Mesendoderm (in vitro differentiated cells): ENCODE data around the gene METTL15.
"Not testable (repeated sequence)": the region's sequence is repeated elsewhere in the genome, so short reads cannot be mapped to it uniquely, and the experiment has no call there.

ENCODE experiments used
- DNase-seq: peaks from one replicate; pipeline ENCODE4 v3.0.0; 2013
- H2AK5ac ChIP-seq: 2 replicates; pipeline ENCODE4 v1.6.1; 2013; ENCODE audit warnings: low read length, inconsistent platforms
- H2BK120ac ChIP-seq: 2 replicates; pipeline ENCODE4 v1.6.1; 2013; ENCODE audit warnings: low read depth, mild to moderate bottlenecking, low read length, moderate library complexity, mixed read lengths
- H2BK15ac ChIP-seq: replicated peaks from 2 replicates; pipeline ENCODE4 v1.6.1; 2013; ENCODE audit warnings: low read depth, mild to moderate bottlenecking, moderate library complexity
- H2BK5ac ChIP-seq: 2 replicates; pipeline ENCODE4 v1.6.1; 2013; ENCODE audit warnings: low read length, inconsistent platforms
- H3K18ac ChIP-seq: 2 replicates; pipeline ENCODE4 v1.6.1; 2013; ENCODE audit warnings: mild to moderate bottlenecking, low read length, mixed read lengths
- H3K23ac ChIP-seq: one replicate; pipeline ENCODE4 v1.6.1; 2013; ENCODE audit warnings: low read length
- H3K27ac ChIP-seq: 2 replicates; pipeline ENCODE4 v1.5.1; 2013; ENCODE audit warnings: low read depth, mild to moderate bottlenecking, inconsistent platforms, low read length, moderate library complexity
- H3K27me3 ChIP-seq: 2 replicates; pipeline ENCODE4 v1.6.1; 2013; ENCODE audit warnings: low read length, control low read depth, mild to moderate bottlenecking, inconsistent platforms; ENCODE audit not compliant: insufficient read depth, poor library complexity
- H3K36me3 ChIP-seq: 2 replicates; pipeline ENCODE4 v1.6.1; 2013; ENCODE audit warnings: low read length, inconsistent platforms; ENCODE audit not compliant: control insufficient read depth, insufficient read depth
- H3K4ac ChIP-seq: one replicate; pipeline ENCODE4 v1.6.1; 2013; ENCODE audit warnings: low read depth, mild to moderate bottlenecking, low read length, moderate library complexity
- H3K4me1 ChIP-seq: 2 replicates; pipeline ENCODE4 v1.6.1; 2013; ENCODE audit warnings: low read depth, low read length, inconsistent platforms; ENCODE audit not compliant: control insufficient read depth
- H3K4me2 ChIP-seq: 2 replicates; pipeline ENCODE4 v1.6.1; 2013; ENCODE audit warnings: low read length
- H3K4me3 ChIP-seq: 2 replicates; pipeline ENCODE4 v1.5.1; 2013; ENCODE audit warnings: mild to moderate bottlenecking, low read length
- H3K56ac ChIP-seq: one replicate; pipeline ENCODE4 v1.6.1; 2013; ENCODE audit warnings: low read length
- H3K79me1 ChIP-seq: 2 replicates; pipeline ENCODE4 v1.6.1; 2013; ENCODE audit warnings: low read length, inconsistent platforms
- H3K79me2 ChIP-seq: 2 replicates; pipeline ENCODE4 v1.6.1; 2013; ENCODE audit warnings: mild to moderate bottlenecking, low read length; ENCODE audit not compliant: control insufficient read depth, insufficient read depth
- H3K9ac ChIP-seq: 2 replicates; pipeline ENCODE4 v1.6.1; 2013; ENCODE audit warnings: low read length, inconsistent platforms
- H4K5ac ChIP-seq: one replicate; pipeline ENCODE4 v1.6.1; 2013; ENCODE audit warnings: low read length
- H4K8ac ChIP-seq: one replicate; pipeline ENCODE4 v1.6.1; 2013; ENCODE audit warnings: low read depth, mild to moderate bottlenecking, control low read depth, low read length, moderate library complexity
- WGBS: extraction: QIAGEN DNeasy Blood & Tissue Kit; methylation state at CpG from one replicate; pipeline ENCODE4 v1.1.7; 2013; ENCODE audit warnings: low lambda C conversion rate, missing lambda C conversion rate; ENCODE audit not compliant: insufficient coverage; ENCODE audit errors: extremely low coverage; 5-methylcytosine and 5-hydroxymethylcytosine counted together

The METTL15 gene

DNA sequence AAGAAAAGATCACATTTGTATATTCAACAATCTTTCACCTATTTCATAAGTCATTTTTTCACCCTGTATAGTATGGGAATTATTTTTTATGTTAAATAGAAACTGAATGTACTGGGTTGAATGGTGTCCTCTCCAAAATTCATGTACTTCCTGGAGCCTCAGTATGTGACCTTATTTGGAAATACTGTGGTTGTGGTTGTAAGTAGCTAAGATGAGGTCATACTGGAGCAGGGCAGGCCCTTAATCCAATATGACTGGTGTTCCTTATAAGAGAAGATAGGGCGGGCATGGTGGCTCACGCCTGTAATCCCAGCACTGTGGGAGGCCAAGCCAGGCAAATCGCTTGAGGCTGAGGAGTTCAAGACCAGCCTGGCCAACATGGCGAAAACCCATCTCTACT is 224.2 kb downstream of the METTL15 start:
- H2AK5ac ChIP-seq, H2BK5ac ChIP-seq, H3K36me3 ChIP-seq, H3K4me1 ChIP-seq, H3K27ac ChIP-seq, H3K4me3 ChIP-seq, DNase-seq, H3K27me3 ChIP-seq, H3K9ac ChIP-seq, H3K4me2 ChIP-seq, H2BK15ac ChIP-seq, H3K4ac ChIP-seq, H2BK120ac ChIP-seq, H3K23ac ChIP-seq, H4K8ac ChIP-seq, H3K56ac ChIP-seq, H3K79me2 ChIP-seq, H3K18ac ChIP-seq, H4K5ac ChIP-seq, H3K79me1 ChIP-seq: not testable (repeated sequence)
- WGBS: no CpG with 5 or more reads among the region's 4 CpGs

DNA sequence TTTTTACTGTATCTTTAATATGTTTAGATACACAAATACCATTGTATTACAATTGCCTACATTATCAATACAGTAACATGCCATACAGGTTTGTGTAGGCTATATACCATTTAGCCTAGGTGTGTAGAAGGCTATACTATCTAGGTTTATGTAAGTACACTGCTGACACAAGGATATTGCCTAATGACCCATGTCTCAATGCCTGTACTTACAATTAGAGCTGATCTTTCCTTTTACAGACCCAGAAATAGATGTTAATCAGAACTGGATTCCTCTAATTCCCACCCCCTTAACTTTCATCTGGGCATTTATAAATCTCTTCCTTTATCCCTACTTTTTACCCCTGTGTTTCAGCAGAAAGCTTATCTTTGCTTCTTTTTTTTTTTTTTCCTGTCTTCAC is 229.5 kb downstream of the METTL15 start:
- Histone ChIP-seq H3K4me1 (no peaks in the 10 kb centered on the region), H3K23ac (no peak overlapping the region), H3K36me3 (no peaks in the 10 kb centered on the region), H3K79me1 (no peaks in the 10 kb centered on the region), H2AK5ac (no peak overlapping the region), H3K4me3 (no peak overlapping the region), H3K79me2 (no peaks in the 10 kb centered on the region), H3K4me2 (no peak overlapping the region), H3K56ac (no peak overlapping the region), H2BK15ac (no peak overlapping the region), H3K27me3 (no peaks in the 10 kb centered on the region), H2BK5ac (no peak overlapping the region), H3K9ac (no peak overlapping the region), H2BK120ac (no peak overlapping the region), H3K27ac (no peak overlapping the region), H4K5ac (no peak overlapping the region), H3K18ac (no peak overlapping the region), H3K4ac (no peak overlapping the region), H4K8ac (no peak overlapping the region)
- no peak for DNase-seq

DNA sequence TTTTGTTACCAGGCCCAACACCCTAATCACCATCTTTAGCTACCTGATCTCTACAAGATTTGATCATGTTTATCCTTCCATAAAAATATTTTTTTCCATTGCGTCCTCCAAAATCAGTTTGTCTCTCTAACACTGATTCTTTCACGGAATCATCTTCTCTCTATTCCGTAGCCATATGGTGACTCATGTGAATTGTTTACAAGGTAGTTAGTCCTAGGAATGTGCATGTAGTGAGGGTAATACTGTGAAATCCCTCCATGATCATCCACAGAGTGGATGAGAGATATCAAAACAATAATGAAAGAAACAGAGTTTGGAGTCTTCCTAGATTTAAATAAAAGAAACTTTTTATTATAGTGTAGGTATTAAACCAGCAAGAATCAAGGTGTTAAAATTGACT is 230.2 kb downstream of the METTL15 start:
- no peak for DNase-seq
- Histone ChIP-seq H3K4me2 (no peak overlapping the region), H2BK5ac (no peak overlapping the region), H3K56ac (no peak overlapping the region), H3K79me1 (no peaks in the 10 kb centered on the region), H3K27me3 (no peaks in the 10 kb centered on the region), H2AK5ac (no peak overlapping the region), H4K8ac (no peak overlapping the region), H3K23ac (no peak overlapping the region), H3K79me2 (no peaks in the 10 kb centered on the region), H2BK120ac (no peak overlapping the region), H3K4ac (no peak overlapping the region), H3K18ac (no peak overlapping the region), H3K4me1 (no peaks in the 10 kb centered on the region), H3K36me3 (no peaks in the 10 kb centered on the region), H4K5ac (no peak overlapping the region), H2BK15ac (no peak overlapping the region), H3K27ac (no peak overlapping the region), H3K4me3 (no peak overlapping the region), H3K9ac (no peak overlapping the region)
- no CpG with 5 or more reads among the region's 3 CpGs for WGBS

DNA sequence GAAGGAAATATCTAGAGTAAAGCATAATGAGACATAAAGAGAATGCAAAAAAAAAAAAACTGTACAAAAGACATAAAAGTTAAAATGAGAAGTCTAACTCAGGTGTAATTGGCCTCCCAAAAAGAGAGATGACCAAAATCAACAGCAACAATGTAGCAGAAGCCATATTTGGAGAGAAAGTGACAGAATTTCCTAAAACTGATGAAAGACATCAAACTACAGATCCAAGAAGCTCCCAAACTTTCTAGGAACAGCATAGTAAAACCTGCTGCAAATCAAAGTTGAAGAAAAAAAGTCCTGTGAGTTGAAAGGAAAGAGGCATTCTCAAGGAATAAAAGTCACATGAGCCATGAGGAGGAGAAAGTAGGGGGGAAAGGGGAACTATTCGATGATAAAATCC is 231.3 kb downstream of the METTL15 start:
- no peak overlapping the region for H3K56ac ChIP-seq
- no peak overlapping the region for H4K5ac ChIP-seq
- no peak overlapping the region for H2BK15ac ChIP-seq
- H3K27me3 ChIP-seq: no peaks in the 10 kb centered on the region
- H3K4ac ChIP-seq: no peak overlapping the region
- H2AK5ac ChIP-seq: no peak overlapping the region
- no peak overlapping the region for H3K23ac ChIP-seq
- H2BK5ac ChIP-seq: no peak overlapping the region
- DNase-seq: no peak
- no peak overlapping the region for H3K4me2 ChIP-seq
- H4K8ac ChIP-seq: no peak overlapping the region
- no peaks in the 10 kb centered on the region for H3K36me3 ChIP-seq
- H3K4me1 ChIP-seq: no peaks in the 10 kb centered on the region
- H3K9ac ChIP-seq: no peak overlapping the region
- H3K18ac ChIP-seq: no peak overlapping the region
- H3K79me1 ChIP-seq: no peaks in the 10 kb centered on the region
- no peak overlapping the region for H2BK120ac ChIP-seq
- H3K79me2 ChIP-seq: no peaks in the 10 kb centered on the region
- no peak overlapping the region for H3K27ac ChIP-seq
- no peak overlapping the region for H3K4me3 ChIP-seq
- WGBS: no CpG with 5 or more reads among the region's 1 CpG

DNA sequence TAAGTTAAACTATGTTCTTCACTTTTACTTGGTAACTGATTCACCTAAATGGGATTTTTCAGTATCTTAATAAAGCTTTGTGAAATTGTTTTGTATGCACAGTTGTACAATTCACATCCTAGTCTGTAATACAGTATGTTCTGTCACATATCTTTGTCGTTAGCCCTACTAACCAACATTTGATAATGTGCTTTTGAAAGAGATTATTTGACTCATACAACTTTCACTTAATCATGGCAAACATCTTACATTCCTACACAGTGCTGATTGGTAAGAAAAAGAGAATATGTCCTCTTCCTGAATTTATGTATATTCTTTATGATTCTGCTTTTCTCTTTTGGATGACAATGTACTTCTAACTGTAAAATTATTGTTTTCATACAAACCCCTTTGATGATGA is 234.5 kb downstream of the METTL15 start:
- WGBS: no CpG with 5 or more reads among the region's 1 CpG

DNA sequence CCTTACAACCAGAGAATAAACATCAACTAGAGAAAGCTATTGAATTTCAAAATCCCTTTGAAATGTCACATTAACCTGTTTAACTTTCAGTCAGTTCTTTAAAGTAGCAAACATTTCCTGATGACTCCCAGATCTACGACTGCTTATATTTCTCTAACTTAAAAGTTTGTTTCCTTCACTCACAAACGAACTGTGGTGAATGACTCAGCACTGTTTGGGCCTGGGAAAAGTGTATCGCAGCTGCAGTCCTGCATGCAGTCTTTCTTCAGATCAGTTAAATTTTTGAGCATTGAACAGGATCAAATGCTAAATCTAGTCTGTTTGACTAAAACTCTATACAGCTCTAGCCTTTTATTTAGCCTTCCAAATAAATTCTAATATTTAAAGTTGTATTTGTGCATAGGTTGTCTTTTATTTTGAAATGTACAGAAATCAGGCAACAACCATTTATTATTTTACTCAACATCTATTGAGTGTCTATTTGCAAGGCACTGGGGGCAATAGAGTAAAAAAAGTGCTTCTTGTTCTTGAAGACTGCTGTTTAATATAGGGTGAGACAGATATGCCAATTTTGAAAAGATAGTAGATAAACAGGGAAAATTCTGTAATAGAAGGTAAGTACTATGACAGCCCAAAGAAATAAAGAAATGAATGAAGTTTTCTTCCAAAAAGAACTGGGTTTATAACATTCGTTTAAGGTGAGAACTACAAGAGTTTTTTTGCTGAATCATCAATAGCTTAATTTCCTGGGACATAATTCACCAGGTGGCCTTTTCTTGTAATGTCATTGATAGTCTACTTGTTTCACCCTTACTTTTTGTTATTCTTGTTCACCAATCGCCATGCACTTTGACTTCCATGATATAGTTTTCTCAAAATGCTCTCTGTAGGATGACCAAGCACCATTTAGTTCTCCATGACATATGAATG is 235.4 kb downstream of the METTL15 start:
- H2BK5ac ChIP-seq: no peak overlapping the region
- H4K5ac ChIP-seq: no peak overlapping the region
- H3K4me2 ChIP-seq: no peak overlapping the region
- no peak overlapping the region for H2AK5ac ChIP-seq
- no peak overlapping the region for H3K18ac ChIP-seq
- H3K56ac ChIP-seq: no peak overlapping the region
- no peak overlapping the region for H3K4ac ChIP-seq
- no peak overlapping the region for H3K9ac ChIP-seq
- no peaks in the 10 kb centered on the region for H3K36me3 ChIP-seq
- H3K4me1 ChIP-seq: no peaks in the 10 kb centered on the region
- H4K8ac ChIP-seq: no peak overlapping the region
- peak; percentile 44 for DNase-seq
- no peaks in the 10 kb centered on the region for H3K79me2 ChIP-seq
- no peak overlapping the region for H3K27ac ChIP-seq
- H3K79me1 ChIP-seq: no peaks in the 10 kb centered on the region
- H2BK15ac ChIP-seq: no peak overlapping the region
- H2BK120ac ChIP-seq: no peak overlapping the region
- no peaks in the 10 kb centered on the region for H3K27me3 ChIP-seq
- no CpG with 5 or more reads among the region's 5 CpGs for WGBS
- H3K23ac ChIP-seq: no peak overlapping the region
- H3K4me3 ChIP-seq: no peak overlapping the region

More for the DNA sequence above, 234.5 kb downstream of the METTL15 start:
- Histone ChIP-seq H3K9ac (no peak overlapping the region), H3K18ac (no peak overlapping the region), H2AK5ac (no peak overlapping the region), H3K79me2 (no peaks in the 10 kb centered on the region), H3K27ac (no peak overlapping the region), H3K79me1 (no peaks in the 10 kb centered on the region), H4K8ac (no peak overlapping the region), H3K27me3 (no peaks in the 10 kb centered on the region), H4K5ac (no peak overlapping the region), H3K4me1 (no peaks in the 10 kb centered on the region), H2BK5ac (no peak overlapping the region), H3K4me2 (no peak overlapping the region), H3K4me3 (no peak overlapping the region), H3K36me3 (no peaks in the 10 kb centered on the region), H3K23ac (no peak overlapping the region), H3K56ac (no peak overlapping the region), H3K4ac (no peak overlapping the region), H2BK15ac (no peak overlapping the region), H2BK120ac (no peak overlapping the region)
- no peak for DNase-seq
